ENCODE data around the gene ADGRG4.
"Not testable (repeated sequence)": the region's sequence is repeated elsewhere in the genome, so short reads cannot be mapped to it uniquely, and the experiment has no call there.

Gene ADGRG4, protein sequence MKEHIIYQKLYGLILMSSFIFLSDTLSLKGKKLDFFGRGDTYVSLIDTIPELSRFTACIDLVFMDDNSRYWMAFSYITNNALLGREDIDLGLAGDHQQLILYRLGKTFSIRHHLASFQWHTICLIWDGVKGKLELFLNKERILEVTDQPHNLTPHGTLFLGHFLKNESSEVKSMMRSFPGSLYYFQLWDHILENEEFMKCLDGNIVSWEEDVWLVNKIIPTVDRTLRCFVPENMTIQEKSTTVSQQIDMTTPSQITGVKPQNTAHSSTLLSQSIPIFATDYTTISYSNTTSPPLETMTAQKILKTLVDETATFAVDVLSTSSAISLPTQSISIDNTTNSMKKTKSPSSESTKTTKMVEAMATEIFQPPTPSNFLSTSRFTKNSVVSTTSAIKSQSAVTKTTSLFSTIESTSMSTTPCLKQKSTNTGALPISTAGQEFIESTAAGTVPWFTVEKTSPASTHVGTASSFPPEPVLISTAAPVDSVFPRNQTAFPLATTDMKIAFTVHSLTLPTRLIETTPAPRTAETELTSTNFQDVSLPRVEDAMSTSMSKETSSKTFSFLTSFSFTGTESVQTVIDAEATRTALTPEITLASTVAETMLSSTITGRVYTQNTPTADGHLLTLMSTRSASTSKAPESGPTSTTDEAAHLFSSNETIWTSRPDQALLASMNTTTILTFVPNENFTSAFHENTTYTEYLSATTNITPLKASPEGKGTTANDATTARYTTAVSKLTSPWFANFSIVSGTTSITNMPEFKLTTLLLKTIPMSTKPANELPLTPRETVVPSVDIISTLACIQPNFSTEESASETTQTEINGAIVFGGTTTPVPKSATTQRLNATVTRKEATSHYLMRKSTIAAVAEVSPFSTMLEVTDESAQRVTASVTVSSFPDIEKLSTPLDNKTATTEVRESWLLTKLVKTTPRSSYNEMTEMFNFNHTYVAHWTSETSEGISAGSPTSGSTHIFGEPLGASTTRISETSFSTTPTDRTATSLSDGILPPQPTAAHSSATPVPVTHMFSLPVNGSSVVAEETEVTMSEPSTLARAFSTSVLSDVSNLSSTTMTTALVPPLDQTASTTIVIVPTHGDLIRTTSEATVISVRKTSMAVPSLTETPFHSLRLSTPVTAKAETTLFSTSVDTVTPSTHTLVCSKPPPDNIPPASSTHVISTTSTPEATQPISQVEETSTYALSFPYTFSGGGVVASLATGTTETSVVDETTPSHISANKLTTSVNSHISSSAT (N-terminal part only)

DNA sequence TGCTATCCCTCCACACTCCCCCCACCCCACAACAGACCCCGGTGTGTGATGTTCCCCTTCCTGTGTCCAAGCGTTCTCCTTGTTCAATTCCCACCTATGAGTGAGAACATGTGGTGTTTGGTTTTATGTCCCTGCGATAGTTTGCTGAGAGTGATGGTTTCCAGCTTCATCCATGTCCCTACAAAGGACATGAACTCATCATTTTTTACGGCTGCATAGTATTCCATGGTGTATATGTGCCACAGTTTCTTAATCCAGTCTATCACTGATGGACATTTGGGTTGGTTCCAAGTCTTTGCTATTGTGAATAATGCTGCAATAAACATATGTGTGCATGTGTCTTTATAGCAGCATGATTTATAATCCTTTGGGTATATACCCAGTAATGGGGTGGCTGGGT, at the start of gene ADGRG4:
Gene ADGRG4 (plus strand): TSS at position 243 of the 400 bp plus-strand sequence. CDS start 7,815 bp downstream, outside the sequence.
- not testable (repeated sequence) for DNase-seq

DNA sequence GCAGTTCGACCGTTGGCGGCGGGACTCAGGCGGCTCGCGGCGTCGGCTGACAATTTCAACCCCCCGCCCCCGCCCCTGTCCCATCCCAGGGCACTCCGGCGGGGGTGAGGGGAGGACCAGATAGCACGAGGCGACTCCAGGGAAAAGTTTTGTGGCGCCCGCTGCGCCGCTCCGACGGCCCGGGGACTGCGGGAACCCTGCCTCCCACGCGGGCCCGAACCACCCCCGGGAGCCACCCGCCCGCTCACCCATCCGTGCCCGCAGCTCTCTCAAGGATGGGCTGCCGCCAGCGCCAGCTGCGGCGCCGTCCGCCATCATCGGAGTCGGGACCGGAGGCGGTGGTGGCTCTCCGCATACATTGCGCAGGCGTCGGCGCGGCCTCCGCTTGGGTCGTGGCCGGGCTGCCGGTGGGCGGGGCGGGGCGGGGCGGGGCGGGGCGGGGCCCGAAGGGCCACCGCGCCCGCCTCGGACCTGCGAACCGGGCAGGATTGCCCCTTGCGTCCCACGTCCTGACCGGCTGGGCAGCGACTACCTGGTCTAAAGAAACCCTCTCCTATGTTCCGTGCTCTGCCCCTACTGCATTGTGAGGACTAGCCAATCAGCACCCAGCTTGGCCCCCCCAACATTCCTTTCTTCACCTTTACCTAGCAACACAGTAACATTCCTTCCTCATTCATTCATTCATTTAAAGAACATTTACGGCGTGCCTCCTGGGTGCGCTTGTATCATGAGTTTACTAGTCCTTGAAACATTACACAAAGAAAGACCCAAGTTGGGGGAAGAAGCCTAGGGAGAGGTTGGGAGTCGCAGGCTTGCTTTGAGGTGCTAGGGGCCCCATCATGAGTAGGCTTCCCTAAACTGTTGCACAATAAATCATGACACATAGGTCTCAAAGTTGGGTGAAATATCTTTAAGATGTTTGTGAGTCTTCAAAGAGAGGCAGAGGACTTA, 49.4 kb upstream of the ADGRG4 start, which contains the start of gene MAP7D3:
Gene MAP7D3 (minus strand): TSS at position 360 of the 951 bp plus-strand sequence. CDS start 42 bp downstream, at position 318.
- DNase-seq, result peak; percentile 73 to 74

GRCh38 chrX:136255541-136255940, 45.2 kb upstream of the ADGRG4 start:
- DNase-seq, result no peak

DNA sequence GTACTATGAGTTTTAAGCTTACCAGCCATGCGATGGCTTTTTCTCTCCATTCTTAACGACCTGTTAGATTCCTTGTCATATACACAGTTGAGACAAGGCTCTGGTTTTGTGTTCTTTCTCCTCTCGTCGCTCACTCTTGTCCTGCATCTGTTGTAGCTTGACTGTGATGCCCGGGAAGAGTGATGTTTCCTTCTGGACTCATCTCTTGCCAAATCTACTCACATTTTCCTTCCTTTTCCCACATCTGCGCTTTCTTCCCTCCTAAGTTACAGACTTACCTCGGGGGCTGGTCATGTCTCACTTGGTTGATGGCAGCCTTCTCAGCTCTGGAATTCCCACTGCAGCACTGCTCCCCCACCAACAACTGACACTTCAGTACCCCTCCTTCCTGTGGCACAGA, 44.7 kb upstream of the ADGRG4 start:
- DNase-seq, result no peak

GRCh38 chrX:136258951-136259350, 41.8 kb upstream of the ADGRG4 start:
- no peak for DNase-seq

DNA sequence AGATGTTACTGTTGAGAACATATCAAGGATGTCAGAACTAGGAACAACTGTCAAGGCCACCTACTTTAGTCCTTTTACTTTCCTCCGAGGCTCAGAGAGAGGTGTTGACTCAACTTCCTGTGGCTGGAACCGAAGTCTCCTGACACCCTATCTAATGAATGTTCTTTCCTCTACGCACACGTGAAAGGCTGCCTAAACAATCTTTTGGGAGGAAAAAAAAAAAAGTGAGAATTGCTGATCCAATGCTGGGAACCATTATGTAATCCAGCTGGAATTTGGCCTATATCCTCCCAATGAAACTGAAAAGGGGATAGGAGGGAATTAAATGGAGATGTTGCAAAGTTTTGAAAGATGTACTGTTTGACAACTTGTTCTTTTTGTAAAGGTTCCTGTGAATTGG, 41.2 kb upstream of the ADGRG4 start:
- DNase-seq, result peak in 1 of 2 donors; percentile 6

DNA sequence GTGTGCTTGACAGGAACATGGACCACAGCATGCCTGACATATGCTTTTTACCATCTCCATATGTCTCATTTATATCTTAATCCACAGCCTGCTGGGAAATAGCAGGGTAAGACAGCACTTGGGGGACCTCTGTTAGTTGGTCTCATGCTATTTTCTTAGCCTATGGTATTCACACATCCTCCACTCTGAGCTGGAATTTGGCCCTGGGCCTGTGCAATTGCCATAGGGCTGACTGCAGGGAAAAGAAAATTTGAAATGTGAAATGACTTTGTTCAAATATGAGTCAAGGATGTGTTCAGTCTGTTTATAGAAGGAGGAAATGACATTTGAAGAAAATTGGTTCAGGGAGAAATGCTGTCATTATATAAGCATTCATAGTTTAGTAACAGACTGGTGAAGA, 40.0 kb upstream of the ADGRG4 start:
- DNase-seq, result no peak

DNA sequence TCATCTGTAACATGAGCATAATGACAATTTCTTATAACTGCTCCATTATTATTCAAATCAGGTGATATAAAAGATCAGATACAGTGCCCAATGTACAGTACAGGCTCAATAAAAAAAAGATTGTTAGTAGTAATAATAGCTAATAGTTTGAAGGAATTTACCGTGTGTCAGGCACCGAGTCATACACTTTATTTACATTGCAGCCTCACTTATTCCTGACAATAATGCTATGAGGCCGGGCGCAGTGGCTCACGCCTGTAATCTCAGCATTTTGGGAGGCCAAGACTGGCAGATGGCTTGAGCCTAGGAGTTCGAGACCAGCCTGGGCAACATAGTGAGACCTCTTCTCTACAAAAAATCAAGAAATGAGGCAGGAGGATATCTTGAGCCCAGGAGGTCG, 39.4 kb upstream of the ADGRG4 start:
- DNase-seq, result no peak

- no peak for DNase-seq
Observed at GRCh38 chrX:136262243-136262642, 38.5 kb upstream of the ADGRG4 start.

DNA sequence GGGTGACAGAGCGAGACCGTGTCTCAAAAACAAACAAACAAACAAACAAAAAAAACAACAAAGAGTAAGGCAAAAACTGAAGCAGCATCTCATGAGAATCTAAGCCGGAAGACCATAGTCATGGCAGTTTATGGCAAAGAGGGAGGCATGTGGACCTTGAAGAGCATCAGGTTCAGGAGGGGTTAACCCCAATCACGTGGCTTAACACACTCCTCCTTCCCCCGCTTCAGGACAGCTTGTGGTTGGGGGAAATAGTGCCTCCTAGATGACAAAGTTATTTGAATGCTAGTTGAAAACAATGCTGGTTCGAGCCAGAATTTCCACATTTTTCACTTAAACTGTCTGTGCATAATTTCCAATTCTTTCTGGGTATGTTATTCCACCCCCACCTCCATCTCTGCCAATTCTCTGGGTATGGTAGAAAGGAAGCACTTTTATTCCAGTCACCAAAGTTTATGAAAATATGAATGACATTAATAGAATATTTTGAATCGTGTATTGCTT, 37.9 kb upstream of the ADGRG4 start:
- no peak for DNase-seq

DNA sequence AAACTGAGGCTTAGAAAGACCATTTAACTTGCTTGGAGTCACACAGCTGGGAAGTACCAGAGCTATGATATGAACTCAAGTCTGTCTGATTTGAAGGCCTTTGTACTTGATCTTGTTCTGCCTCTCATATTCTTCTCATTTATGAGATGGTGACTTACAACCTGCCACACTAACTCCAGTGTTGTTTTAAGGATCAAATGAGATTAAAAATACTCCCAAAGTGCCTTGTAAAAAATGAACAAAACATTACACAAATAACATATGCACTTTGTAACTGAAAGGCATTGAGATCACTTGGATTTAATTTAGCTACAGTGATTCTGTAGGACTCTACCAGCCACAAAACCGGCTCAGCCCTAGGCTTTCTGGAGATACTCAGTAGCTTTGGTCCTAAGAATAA, 33.9 kb upstream of the ADGRG4 start:
- no peak for DNase-seq

GRCh38 chrX:136268051-136269048, 32.4 kb upstream of the ADGRG4 start:
- peak; percentile 37 to 60 for DNase-seq

GRCh38 chrX:136269921-136270320, 30.8 kb upstream of the ADGRG4 start:
- DNase-seq, result no peak

- DNase-seq, result no peak
Observed at GRCh38 chrX:136271300-136271699, 29.5 kb upstream of the ADGRG4 start.

DNA sequence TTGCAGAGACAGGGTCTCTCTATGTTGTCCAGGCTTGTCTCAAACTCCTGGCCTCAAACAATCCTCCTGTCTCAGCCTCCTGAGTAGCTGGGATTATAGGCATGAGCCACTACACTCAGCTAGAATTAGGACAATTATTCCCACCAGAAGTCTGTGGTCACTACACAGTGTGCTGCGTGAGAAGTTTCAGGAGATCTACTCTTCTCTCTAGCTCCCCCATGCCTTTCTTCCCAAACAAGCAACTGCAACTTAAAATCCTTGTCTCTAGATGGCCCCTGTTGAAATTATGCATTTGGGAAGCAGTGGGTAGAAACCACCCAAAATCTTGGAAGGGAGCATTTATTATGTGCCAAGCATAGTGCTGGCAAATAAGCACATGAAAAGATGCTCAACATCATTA, 28.4 kb upstream of the ADGRG4 start:
- no peak for DNase-seq

GRCh38 chrX:136273986-136274385, 26.8 kb upstream of the ADGRG4 start:
- no peak for DNase-seq

- DNase-seq, result no peak
Observed at GRCh38 chrX:136275553-136275952, 25.2 kb upstream of the ADGRG4 start.

GRCh38 chrX:136286375-136286774, 14.4 kb upstream of the ADGRG4 start:
- DNase-seq, result not testable (repeated sequence)

DNA sequence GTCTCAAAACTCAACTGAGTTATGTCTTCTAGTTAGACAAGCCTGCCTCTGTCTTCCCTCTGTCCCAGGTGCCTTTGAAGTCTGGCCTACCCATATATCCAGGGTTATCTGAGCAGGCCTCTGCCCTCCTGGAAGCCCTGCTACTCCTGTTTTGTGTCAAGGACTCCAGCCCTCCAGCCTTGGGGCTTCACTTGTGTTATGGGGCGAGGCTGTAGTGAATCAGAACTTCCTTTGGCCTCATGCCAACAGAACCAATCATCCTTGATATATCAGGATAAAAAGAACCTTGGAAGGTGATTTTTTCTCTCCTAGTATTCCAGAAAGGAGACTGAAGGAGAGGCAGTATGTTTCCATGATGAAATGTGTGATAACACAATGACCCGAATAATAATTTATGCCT, 8.9 kb upstream of the ADGRG4 start:
- no peak for DNase-seq

DNA sequence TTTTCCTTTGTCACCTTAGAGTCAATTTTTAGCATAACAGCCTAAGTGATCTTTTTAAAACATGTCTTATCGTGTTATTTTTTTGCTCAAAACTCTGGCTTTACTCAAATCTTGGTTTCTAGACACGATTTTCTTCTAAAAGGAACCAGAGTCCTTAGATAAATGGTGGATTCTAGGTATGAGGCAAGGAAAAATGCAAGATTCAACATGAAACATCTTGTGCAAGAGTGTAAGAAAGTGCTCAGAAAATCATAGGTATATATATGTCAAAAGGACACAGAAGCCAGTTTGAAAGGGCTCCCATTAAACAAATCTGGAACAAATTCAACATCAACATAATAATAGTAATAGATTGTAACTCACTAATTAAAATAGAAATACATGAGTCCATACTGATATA, 8.1 kb upstream of the ADGRG4 start:
- DNase-seq, result no peak

All from CD4-positive, alpha-beta T cell treated with Interferon alpha-2 for 1 hour (primary cell).